Activated CD4-positive, alpha-beta memory T cell treated with anti-CD3 and anti-CD28 coated beads for 36 hours (primary cell): ENCODE results near the gene CRACDL. TPM values are rescaled to one million over a fixed set of nuclear protein-coding genes. Genes with fewer than 3 reads are reported as not detected.

Experiments
- CTCF ChIA-PET: fragments of 350-600 bp; sonication (Branson Sonifier 250); formaldehyde crosslinking; loops from one replicate; lab custom pipeline; 2021; ENCODE audit warnings: antibody characterized with exemption, inconsistent platforms; lab: Charles Lee
- POLR2A ChIA-PET: fragments of 350-600 bp; sonication (Branson Sonifier 250); formaldehyde crosslinking; loops from one replicate; lab custom pipeline; 2021; ENCODE audit warnings: antibody characterized with exemption; lab: Charles Lee
- DNase-seq: peaks from one replicate; pipeline ENCODE4 v3.0.0-alpha.2; 2020
- H3K27ac Mint-ChIP-seq: one replicate; pipeline ENCODE4 v1.8.0; 2021; ENCODE audit warnings: mixed read lengths
- H3K27me3 Mint-ChIP-seq: one replicate; pipeline ENCODE4 v1.8.0; 2021; ENCODE audit warnings: mixed read lengths
- H3K36me3 Mint-ChIP-seq: one replicate; pipeline ENCODE4 v1.8.0; 2021; ENCODE audit warnings: mixed read lengths
- H3K4me1 Mint-ChIP-seq: one replicate; pipeline ENCODE4 v1.8.0; 2021; ENCODE audit warnings: low read depth, mixed read lengths
- H3K4me3 Mint-ChIP-seq: one replicate; pipeline ENCODE4 v1.8.0; 2021; ENCODE audit warnings: mild to moderate bottlenecking, mixed read lengths
- H3K9me3 Mint-ChIP-seq: one replicate; pipeline ENCODE4 v1.8.0; 2021; ENCODE audit warnings: mixed read lengths
- intact Hi-C: fragments of 100-400 bp; cut with micrococcal nuclease; formaldehyde crosslinking; loops from one replicate; pipeline ENCODE4 v1.15.1; 2023
- total RNA-seq, 2 experiments: library from RNA; stranded (reverse); gene quantifications; one replicate each; pipeline ENCODE4 v1.2.3, GENCODE V29; 2021

CRACDL gene
- total RNA-seq, 2 experiments from 2014 or later = 0.12 to 0.31 TPM

DNA sequence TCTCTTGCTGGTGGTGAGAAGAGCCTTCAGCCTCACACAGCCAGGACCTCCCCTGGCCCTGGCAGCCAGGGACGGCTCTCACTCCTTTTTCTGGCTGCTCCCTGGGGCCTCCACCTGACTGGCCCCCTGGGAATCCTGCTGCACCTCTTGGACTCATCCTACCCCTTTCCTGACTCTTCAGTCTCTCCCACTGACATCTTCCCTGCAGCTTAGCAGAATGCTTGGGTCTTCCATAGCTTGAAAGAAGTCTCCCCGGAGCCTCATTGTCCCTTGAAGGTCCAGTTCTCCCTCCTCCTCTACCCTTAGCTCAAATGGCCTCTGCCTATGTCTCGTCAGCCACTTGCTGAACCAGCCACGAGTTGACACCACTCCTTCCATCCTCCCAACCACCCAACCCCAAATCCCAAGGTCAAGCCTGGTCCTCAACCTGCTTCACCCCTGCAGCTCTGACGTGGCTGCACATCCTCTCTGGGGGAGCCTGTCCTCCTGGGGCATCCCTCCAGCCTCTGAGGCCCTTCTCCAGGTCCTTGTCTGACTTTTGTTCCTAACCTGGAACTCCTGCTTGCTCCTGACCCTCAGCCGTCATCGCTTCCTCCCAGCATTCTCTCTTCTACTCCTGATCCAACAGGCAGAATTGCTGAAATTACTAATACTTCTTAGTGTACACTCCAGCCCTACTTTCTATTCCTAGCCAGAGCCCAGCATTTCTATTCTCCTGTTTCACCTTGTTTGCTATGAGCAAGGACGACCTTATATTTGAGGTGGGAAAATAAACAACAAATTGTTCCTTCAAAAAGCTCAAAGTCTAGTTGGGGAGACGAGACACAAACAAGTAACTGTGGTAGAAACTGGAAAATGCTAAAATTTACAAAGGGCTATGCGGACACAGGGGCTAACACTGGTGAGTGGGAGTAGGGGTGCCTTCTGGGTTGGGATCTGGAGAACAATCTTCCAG is 136.4 kb downstream of the CRACDL start:
- ChIA-PET CTCF (interaction anchor here (0.6 to 1.1 kb wide), 2 partner anchors 24 to 1861 kb away, joined by 3 read pairs; no protein-coding TSS in a partner anchor), POLR2A (no interaction called here)
- intact Hi-C loops = no loop called here
- Mint-ChIP-seq H3K4me1 (no peaks in the 10 kb centered on the region), H3K36me3 (no peaks in the 10 kb centered on the region), H3K27ac (no peak overlapping the region), H3K9me3 (no peaks in the 10 kb centered on the region), H3K27me3 (no peaks in the 10 kb centered on the region), H3K4me3 (no peak overlapping the region)
- no peak for DNase-seq

DNA sequence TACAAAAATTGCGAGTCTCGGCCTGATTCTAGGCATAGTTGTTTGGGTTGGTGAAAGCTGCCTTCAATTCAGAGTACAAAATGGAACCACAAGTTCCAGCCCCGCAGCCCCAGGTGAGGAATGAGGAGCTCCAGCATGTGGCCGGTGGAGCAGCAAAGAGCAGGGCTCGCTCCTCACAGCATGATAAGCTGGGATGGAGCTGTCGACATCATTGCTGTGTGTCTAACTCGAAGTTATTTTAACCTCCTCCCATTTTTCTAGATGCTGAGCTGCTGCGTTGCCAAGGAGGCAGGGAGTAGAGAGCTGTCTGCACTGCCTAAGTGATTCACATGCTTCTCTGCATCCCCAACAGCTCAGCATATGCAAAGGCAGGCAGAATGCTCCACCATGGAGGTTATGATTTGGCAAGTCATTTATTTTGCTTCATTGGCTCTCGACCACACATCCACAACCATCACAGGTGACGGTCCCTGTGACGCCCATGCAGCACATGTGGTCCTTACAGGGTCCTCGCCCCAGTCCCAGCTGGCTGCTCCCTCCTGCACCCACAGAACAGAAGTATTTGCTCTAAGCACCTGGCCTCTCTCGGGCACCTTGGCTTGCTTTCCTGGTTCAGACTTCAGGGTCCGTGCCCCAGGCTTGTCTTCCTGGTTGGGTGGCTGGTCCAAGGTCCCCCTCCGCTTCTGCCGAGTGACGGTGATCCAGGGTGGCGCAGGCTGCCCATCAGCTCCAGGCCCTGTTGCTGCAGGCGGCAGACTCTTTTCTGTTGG is 139.1 kb downstream of the CRACDL start:
- intact Hi-C loops = no loop called here
- H3K27me3 Mint-ChIP-seq = no peaks in the 10 kb centered on the region
- H3K36me3 Mint-ChIP-seq = no peaks in the 10 kb centered on the region
- POLR2A ChIA-PET = interaction anchor here (0.6 kb wide), 1 partner anchor 31 kb away, joined by 3 read pairs; no protein-coding TSS in a partner anchor
- DNase-seq = no peak
- H3K4me1 Mint-ChIP-seq = no peaks in the 10 kb centered on the region
- no peak overlapping the region for H3K4me3 Mint-ChIP-seq
- CTCF ChIA-PET = no interaction called here
- no peak overlapping the region for H3K27ac Mint-ChIP-seq
- no peaks in the 10 kb centered on the region for H3K9me3 Mint-ChIP-seq

DNA sequence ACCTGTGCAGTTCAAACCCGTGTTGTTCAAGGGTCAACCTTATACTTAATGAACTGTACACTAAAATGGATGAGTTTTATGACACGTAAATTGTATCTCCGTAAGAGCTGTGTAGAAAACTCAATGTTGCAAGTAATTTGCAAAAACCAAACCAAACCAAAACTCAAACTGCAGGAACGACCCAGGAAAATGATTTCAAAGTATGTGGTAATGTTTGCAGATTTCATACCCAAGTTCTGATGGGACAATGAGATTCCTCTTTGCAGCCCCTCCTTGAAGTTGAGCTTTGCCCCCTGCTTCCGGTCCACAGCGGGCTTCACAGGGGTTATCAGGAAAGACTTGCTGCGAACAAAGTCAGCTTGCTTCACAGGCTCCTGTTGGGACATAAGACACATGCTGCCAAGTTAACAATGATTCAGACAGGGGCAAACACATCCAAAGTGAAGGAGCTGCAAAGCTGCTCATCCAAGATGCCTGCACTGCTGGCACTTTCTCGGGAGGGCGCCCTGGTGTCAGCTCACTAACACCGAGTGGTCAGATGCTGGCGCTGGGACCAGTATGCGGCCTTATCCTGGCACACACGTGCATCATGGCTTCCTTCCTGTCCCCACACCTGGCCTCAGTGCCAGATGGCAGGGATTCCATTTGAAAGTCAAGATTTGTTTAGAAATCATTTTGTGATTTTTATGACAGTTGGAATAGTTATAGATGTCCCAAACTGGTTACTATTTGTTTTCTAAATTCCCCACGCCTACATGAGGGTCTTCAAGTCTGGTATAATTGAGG is 139.9 kb downstream of the CRACDL start:
- ChIA-PET POLR2A (no interaction called here), CTCF (no interaction called here)
- H3K9me3 Mint-ChIP-seq = no peaks in the 10 kb centered on the region
- no peak for DNase-seq
- intact Hi-C loops = no loop called here
- H3K36me3 Mint-ChIP-seq = no peaks in the 10 kb centered on the region
- no peak overlapping the region for H3K4me3 Mint-ChIP-seq
- no peaks in the 10 kb centered on the region for H3K27me3 Mint-ChIP-seq
- H3K4me1 Mint-ChIP-seq = no peaks in the 10 kb centered on the region
- H3K27ac Mint-ChIP-seq = no peak overlapping the region

DNA sequence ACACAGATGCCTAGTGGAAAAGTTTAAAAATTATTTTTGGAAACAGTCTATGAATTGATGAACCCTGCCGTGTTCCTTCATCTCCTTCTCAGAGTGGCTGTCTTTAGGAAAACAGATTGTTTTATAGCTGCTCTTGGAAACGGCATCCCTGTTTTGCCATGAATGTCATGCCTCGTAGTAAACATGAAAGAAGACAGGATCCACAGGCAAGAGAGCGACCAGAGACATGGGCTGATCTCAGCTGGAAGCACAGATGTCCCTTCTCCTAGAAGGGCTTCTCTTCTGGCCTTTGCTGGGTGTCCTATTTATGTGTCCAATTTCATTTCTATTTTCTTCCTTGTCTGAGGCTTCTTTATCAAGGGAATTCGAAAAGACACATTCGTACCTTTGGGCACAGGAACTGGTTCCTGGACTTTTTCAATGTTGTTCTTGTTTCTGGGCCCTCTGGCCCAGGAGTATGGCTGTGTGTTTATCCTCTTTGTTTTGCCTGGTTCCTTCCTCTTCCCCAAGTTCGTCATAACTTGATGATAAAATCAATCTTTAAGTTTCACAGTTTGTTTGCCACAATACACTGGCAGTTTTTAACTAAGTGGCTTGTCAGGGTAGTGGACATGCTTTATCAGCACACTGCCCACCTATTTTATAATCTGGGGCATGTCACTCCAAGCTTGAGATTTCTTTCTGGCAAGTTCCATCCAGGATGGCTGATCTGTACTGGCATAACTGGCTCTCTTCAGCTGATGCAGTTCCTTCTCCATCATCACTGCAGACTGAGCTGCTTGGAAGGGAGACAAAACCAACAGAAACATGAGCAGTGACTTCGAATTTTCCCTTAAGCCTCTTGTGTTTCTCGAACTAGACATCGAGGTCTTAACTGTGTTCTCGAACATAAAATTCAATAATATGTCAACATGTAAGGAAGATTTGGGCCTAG is 141.9 kb downstream of the CRACDL start:
- ChIA-PET CTCF (no interaction called here), POLR2A (no interaction called here)
- Mint-ChIP-seq H3K27ac (no peak overlapping the region), H3K4me3 (no peak overlapping the region), H3K27me3 (no peaks in the 10 kb centered on the region), H3K36me3 (no peaks in the 10 kb centered on the region), H3K4me1 (no peaks in the 10 kb centered on the region), H3K9me3 (no peaks in the 10 kb centered on the region)
- intact Hi-C loops = no loop called here
- no peak for DNase-seq

DNA sequence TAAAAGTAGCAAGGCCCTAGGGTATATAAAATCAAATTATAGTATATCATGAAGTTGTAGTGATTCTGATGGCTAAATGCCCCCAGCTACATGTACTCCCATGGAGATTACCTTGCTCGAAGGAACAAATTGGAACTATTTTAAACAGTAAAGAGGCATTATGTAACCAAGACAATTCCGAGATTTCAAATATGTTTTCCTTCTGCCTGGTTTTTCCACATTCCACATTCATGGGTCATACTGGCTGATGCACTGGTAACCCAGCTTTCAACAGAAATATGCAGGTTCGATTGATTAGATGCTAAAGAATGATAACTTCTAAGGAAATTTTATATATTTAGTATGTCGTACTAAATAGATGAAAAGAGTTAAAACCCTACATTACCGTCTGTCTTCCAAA is 142.8 kb downstream of the CRACDL start:
- POLR2A ChIA-PET = no interaction called here
- no peaks in the 10 kb centered on the region for H3K36me3 Mint-ChIP-seq
- no peak for DNase-seq
- H3K4me1 Mint-ChIP-seq = no peaks in the 10 kb centered on the region
- no peaks in the 10 kb centered on the region for H3K27me3 Mint-ChIP-seq
- no peak overlapping the region for H3K4me3 Mint-ChIP-seq
- no peak overlapping the region for H3K27ac Mint-ChIP-seq
- H3K9me3 Mint-ChIP-seq = no peaks in the 10 kb centered on the region
- CTCF ChIA-PET = no interaction called here
- intact Hi-C loops = no loop called here

DNA sequence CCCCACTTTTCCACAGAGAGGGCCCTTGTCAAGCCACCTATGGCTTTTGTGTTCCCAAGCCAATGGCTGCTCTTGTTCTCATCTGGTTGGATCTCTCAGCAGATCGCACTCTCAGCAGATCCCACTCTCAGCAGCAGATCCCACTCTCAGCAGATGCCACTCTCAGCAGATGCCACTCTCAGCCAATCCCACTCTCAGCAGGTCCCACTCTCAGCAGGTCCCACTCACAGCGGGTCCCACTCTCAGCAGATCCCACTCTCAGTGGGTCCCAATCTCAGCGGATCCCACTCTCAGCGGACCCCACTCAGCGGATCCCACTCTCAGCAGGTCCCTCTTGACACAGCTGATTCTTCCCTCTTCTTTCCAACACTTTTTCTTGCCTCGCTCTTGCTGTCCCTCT is 145.8 kb downstream of the CRACDL start:
- Mint-ChIP-seq H3K27me3 (no peaks in the 10 kb centered on the region), H3K27ac (no peak overlapping the region), H3K36me3 (no peaks in the 10 kb centered on the region), H3K4me3 (no peak overlapping the region), H3K9me3 (no peaks in the 10 kb centered on the region), H3K4me1 (no peaks in the 10 kb centered on the region)
- no peak for DNase-seq
- ChIA-PET CTCF (no interaction called here), POLR2A (no interaction called here)
- intact Hi-C loops = no loop called here

DNA sequence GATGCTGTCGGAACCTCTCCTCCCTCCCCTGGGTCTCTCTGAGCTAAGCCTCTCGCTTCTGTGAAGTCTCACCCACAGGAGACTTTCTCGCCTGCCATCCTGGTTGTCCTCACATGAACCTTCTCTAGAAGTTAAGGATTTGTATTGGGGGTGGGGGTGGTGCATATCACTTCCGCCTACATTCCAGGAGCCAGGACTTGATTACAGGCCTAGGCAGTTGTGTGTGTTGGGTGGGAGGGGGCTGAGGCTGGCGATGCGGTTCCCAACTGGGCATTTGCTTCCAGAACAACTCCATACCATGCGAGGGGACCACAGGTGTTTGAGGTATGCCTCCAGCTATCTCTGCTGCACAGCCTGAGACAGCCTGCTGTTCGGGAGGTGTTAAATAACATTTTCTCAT is 148.3 kb downstream of the CRACDL start:
- Mint-ChIP-seq H3K27ac (no peak overlapping the region), H3K4me1 (no peaks in the 10 kb centered on the region), H3K27me3 (no peaks in the 10 kb centered on the region), H3K36me3 (no peaks in the 10 kb centered on the region), H3K9me3 (no peaks in the 10 kb centered on the region), H3K4me3 (no peak overlapping the region)
- ChIA-PET POLR2A (no interaction called here), CTCF (no interaction called here)
- intact Hi-C loops = no loop called here
- DNase-seq = no peak

DNA sequence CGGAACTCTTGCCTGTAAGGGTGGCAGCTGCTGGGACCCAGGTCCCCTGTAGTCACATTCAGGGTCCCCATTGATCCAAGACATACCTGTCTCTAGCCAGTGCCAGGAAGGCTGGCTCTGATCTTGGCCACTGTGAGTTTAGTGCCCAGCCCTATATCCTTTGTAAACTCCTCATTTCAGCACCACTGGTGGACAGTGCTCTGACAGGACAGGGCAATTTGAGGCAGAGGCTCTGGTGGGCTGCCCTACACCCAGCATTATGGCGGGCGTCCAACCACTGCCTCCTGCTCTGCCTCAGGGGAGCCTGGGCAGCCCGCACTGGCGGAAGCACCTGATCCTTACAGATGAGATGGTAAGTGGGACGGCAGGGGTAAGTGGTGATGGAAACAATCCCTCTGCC is 149.8 kb downstream of the CRACDL start:
- POLR2A ChIA-PET = no interaction called here
- peaks cover 10% of the 10 kb centered on the region for H3K9me3 Mint-ChIP-seq
- intact Hi-C loops = no loop called here
- CTCF ChIA-PET = no interaction called here
- H3K36me3 Mint-ChIP-seq = no peaks in the 10 kb centered on the region
- H3K4me3 Mint-ChIP-seq = no peak overlapping the region
- no peak overlapping the region for H3K27ac Mint-ChIP-seq
- no peaks in the 10 kb centered on the region for H3K4me1 Mint-ChIP-seq
- DNase-seq = no peak
- H3K27me3 Mint-ChIP-seq = no peaks in the 10 kb centered on the region

DNA sequence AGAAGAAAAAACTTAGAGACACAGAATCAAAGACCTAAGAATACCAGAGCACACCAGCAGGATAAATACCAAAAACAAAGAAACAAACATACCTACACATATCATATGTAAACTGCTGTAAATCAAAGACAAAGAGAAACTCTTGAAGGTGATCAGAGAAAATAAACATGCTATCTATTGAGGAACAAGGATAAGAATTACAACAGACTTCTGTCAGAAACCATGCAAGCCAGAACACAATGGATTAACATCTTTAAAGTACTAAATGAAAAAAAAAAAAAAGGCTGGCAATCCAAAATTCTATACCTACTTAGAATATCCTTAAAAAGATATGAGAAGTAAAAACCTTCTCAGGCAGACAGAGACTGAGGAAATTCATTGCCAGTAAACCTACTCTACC is 153.5 kb downstream of the CRACDL start:
- no peak for DNase-seq
- no peak overlapping the region for H3K4me3 Mint-ChIP-seq
- no peaks in the 10 kb centered on the region for H3K36me3 Mint-ChIP-seq
- H3K27ac Mint-ChIP-seq = no peak overlapping the region
- intact Hi-C loops = no loop called here
- H3K4me1 Mint-ChIP-seq = no peaks in the 10 kb centered on the region
- POLR2A ChIA-PET = no interaction called here
- peaks cover 10% of the 10 kb centered on the region for H3K9me3 Mint-ChIP-seq
- CTCF ChIA-PET = no interaction called here
- H3K27me3 Mint-ChIP-seq = no peaks in the 10 kb centered on the region

DNA sequence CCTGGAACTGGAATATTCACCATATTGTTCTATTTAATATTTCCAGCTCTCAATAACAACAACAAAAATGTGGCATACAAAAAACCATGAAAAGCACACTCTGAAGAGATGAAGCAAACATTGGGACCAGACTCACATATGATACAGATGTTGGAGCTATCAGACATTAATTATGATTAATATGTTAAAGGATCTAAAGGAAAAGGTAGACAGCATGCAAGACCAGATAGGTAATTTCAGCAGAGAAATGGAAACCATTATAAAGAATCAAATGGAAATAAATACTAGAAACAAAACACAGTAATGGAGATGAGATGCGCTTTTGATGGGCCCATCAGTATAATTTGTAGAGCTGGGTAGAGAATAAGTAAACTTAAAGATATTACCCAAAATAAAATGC is 154.2 kb downstream of the CRACDL start:
- ChIA-PET CTCF (no interaction called here), POLR2A (no interaction called here)
- Mint-ChIP-seq H3K36me3 (no peaks in the 10 kb centered on the region), H3K27ac (no peak overlapping the region), H3K9me3 (peaks cover 10% of the 10 kb centered on the region), H3K27me3 (no peaks in the 10 kb centered on the region), H3K4me3 (no peak overlapping the region), H3K4me1 (no peaks in the 10 kb centered on the region)
- DNase-seq = no peak
- intact Hi-C loops = no loop called here

DNA sequence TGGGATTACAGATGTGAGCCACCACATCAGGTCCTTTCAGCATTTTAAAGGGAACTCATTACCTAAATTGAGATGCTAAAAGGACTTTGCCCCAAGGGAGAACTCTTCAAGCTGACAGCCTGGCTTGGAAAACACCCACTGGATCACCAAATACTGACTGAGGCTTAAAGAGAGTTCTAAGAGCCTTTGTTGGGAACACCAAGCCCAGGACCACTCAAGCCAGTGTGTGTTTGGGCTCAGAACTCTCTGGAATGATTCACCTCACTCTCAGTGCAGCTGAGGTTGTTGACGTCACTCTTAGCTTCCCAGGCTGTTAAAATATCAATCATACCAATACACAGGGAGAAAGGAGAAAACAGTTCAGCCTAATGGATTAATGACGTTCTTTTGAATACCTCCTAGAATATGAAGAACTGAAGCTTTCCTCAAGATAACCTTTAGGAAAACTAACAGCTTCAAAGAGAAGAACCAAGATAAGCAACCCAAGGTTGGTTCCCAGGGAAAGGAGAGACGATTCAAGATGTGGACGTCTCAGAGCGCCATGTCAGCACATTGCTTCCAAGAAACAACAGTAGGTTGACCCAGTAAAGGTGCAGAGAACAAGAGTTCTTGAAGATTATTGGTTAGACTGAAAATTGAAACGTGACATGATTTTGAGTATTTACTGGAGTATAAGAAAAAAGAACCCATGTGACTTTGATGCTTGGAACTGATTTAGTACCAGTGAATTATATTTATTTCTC is 157.1 kb downstream of the CRACDL start:
- Mint-ChIP-seq H3K4me3 (no peak overlapping the region), H3K9me3 (peaks cover 10% of the 10 kb centered on the region), H3K36me3 (no peaks in the 10 kb centered on the region), H3K27me3 (no peaks in the 10 kb centered on the region), H3K27ac (no peak overlapping the region), H3K4me1 (peaks cover 3% of the 10 kb centered on the region)
- POLR2A ChIA-PET = interaction anchor here (1.5 kb wide), 1 partner anchor 48 kb away, joined by 3 read pairs; the partner anchor contains the start of gene MGAT4A
- DNase-seq = no peak
- intact Hi-C loops = no loop called here
- CTCF ChIA-PET = interaction anchor here (0.6 to 1.2 kb wide), 2 partner anchors 44 kb away, joined by 3 to 4 read pairs; no protein-coding TSS in a partner anchor
